ENCODE measurements around the gene PARP11.

The PARP11 gene

DNA sequence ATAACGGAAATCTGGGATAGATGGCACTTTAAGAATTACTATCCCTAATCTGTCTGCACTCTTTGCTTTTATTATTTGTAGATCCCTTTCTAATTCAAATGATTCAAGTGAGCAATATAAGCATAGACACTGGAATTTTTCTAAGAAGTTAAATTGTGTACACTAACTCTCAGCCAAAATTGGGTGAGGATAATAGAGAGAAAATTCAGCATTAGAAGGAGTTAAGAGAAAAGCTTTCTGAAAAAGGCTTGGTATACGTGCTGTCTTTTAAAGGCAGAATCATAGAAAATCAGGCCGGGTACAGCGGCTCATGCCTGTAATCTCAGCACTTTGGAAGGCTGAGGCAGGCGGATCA is 63.2 kb downstream of the PARP11 start:
- Histone ChIP-seq H3K9ac (ENCODE audit: low read length in 5 of 5) (no peak overlapping the region), H3K27ac (ENCODE audit: low read depth, low read length) (no peak overlapping the region), H3K36me3 (ENCODE audit: control insufficient read depth in 5 of 5, insufficient read depth in 5 of 5, low read length in 5 of 5) (peaks cover 9 to 37% (median 23%) of the 10 kb centered on the region in 5 donors), H3K27me3 (ENCODE audit: control insufficient read depth in 5 of 5, insufficient read depth in 4 of 5, low read length in 5 of 5) (no peaks in the 10 kb centered on the region), H3K4me1 (ENCODE audit: control insufficient read depth in 5 of 5, insufficient read depth in 5 of 5, low read length in 5 of 5) (no peaks in the 10 kb centered on the region), H3K4me3 (ENCODE audit: low read depth in 1 of 5, low read length in 5 of 5) (no peak overlapping the region), H3K9me3 (ENCODE audit: control insufficient read depth in 5 of 5, low read length in 5 of 5) (no peaks in the 10 kb centered on the region)

DNA sequence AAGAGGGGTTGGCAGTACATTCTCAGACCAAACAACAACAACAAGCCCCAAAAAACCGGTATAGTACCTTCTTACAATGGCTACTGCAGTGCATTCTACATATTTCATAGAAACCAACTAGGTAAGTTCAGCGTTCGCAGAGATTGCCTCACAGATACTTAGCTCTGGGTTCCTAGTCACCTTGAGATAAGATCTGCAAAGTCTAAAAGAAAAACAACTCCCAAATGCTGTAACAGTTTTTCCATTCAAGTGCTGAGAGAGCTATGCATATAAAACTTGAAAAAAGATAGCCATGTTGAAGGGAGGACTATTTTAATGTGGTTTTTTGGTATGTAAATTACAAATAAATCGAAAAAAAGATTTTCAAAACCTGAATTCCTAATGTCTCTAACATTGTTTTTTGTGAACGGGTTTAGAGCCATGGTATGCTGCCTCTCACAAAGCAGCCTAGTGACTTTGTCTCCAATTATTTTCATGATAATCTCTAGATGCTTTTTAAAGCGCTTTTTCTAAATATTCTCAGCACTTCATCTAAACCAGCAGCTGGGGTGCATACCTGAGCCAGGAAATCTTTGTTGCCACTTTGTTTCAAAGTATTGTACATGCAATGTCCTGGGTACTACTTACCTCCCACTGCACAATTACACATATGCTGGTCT is 63.7 kb downstream of the PARP11 start:
- Histone ChIP-seq H3K36me3 (ENCODE audit: control insufficient read depth in 5 of 5, insufficient read depth in 5 of 5, low read length in 5 of 5) (peaks cover 9 to 36% (median 23%) of the 10 kb centered on the region in 5 donors), H3K27ac (ENCODE audit: low read depth, low read length) (no peak overlapping the region), H3K4me3 (ENCODE audit: low read depth in 1 of 5, low read length in 5 of 5) (no peak overlapping the region), H3K9me3 (ENCODE audit: control insufficient read depth in 5 of 5, low read length in 5 of 5) (no peaks in the 10 kb centered on the region), H3K9ac (ENCODE audit: low read length in 5 of 5) (no peak overlapping the region), H3K27me3 (ENCODE audit: control insufficient read depth in 5 of 5, insufficient read depth in 4 of 5, low read length in 5 of 5) (no peaks in the 10 kb centered on the region), H3K4me1 (ENCODE audit: control insufficient read depth in 5 of 5, insufficient read depth in 5 of 5, low read length in 5 of 5) (no peaks in the 10 kb centered on the region)

DNA sequence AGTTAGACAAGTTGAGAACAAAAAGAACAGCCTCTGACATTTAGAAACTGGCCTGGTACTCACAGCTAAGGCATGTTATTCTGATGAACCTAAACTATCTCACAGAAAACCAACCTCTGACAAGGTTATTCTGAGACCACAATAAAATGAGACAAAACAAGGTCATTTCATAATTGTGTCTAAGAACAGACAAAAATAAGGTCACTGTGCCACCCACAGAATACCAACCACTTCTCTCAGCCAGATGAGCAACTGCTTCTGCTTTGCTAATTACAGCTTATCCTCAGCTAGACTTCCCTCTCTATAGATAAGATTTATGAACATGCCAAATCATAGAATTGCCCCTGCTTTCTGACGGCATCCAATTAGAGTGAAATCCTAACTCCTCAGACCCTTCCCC is 68.1 kb downstream of the PARP11 start:
- Histone ChIP-seq H3K4me1 (ENCODE audit: control insufficient read depth in 5 of 5, insufficient read depth in 5 of 5, low read length in 5 of 5) (no peaks in the 10 kb centered on the region), H3K9me3 (ENCODE audit: control insufficient read depth in 5 of 5, low read length in 5 of 5) (no peaks in the 10 kb centered on the region), H3K4me3 (ENCODE audit: low read depth in 1 of 5, low read length in 5 of 5) (no peak overlapping the region), H3K9ac (ENCODE audit: low read length in 5 of 5) (no peak overlapping the region), H3K27ac (ENCODE audit: low read depth, low read length) (no peak overlapping the region), H3K27me3 (ENCODE audit: control insufficient read depth in 5 of 5, insufficient read depth in 4 of 5, low read length in 5 of 5) (no peaks in the 10 kb centered on the region), H3K36me3 (ENCODE audit: control insufficient read depth in 5 of 5, insufficient read depth in 5 of 5, low read length in 5 of 5) (peaks cover 9 to 30% (median 12%) of the 10 kb centered on the region in 5 donors)

DNA sequence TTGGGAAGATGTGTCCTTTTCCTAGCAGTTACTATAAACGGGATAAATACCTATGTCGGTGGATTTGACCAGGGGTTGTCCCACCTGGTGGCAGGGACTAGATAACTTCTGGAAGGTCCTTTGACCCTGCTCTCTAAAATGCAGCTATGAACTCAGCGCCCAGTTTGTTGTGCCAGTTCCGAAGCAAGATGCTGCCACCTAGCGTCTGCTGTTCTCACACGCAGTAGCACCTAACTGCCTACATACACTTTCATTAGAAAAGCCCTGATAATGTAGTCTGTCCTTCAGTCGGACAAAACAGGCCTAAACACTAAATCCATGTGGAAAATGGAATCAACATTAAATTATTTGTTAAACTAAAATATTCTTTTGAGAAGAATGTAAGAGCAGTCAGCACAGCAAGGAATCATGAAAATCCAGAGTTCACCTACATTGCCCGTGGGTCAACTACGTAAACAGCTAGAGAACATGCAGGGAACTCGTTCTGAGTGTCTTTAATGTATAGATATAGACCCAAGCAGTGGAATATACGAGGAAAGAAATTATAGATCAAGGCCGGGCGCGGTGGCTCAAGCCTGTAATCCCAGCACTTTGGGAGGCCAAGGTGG is 69.2 kb downstream of the PARP11 start:
- no peaks in the 10 kb centered on the region for H3K4me1 ChIP-seq (ENCODE audit: control insufficient read depth in 5 of 5, insufficient read depth in 5 of 5, low read length in 5 of 5)
- H3K27ac ChIP-seq (ENCODE audit: low read depth, low read length), result no peak overlapping the region
- H3K9ac ChIP-seq (ENCODE audit: low read length in 5 of 5), result no peak overlapping the region
- no peaks in the 10 kb centered on the region for H3K27me3 ChIP-seq (ENCODE audit: control insufficient read depth in 5 of 5, insufficient read depth in 4 of 5, low read length in 5 of 5)
- peaks cover 9 to 30% (median 12%) of the 10 kb centered on the region in 5 donors for H3K36me3 ChIP-seq (ENCODE audit: control insufficient read depth in 5 of 5, insufficient read depth in 5 of 5, low read length in 5 of 5)
- no peaks in the 10 kb centered on the region for H3K9me3 ChIP-seq (ENCODE audit: control insufficient read depth in 5 of 5, low read length in 5 of 5)
- no peak overlapping the region for H3K4me3 ChIP-seq (ENCODE audit: low read depth in 1 of 5, low read length in 5 of 5)

DNA sequence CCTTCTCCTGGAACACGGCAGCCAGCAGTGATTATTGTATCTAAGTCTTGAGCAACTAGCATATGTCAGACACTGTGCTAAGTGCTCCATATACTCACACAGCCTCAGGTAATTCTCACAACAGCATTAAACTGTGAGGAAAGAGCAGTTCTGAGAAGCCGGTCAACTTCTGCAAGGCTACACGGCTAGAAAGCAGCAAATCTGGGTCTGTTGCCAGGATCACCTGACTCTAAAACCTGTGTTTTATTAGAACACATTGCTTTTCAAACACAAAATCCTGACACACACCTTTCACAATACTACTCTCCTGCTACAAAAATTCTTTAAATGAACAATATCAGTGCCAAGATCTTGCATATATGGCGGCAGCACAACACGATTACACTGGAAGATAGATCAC is 70.5 kb downstream of the PARP11 start:
- H3K27me3 ChIP-seq (ENCODE audit: control insufficient read depth in 5 of 5, insufficient read depth in 4 of 5, low read length in 5 of 5), result no peaks in the 10 kb centered on the region
- no peaks in the 10 kb centered on the region for H3K9me3 ChIP-seq (ENCODE audit: control insufficient read depth in 5 of 5, low read length in 5 of 5)
- H3K9ac ChIP-seq (ENCODE audit: low read length in 5 of 5), result no peak overlapping the region
- H3K36me3 ChIP-seq (ENCODE audit: control insufficient read depth in 5 of 5, insufficient read depth in 5 of 5, low read length in 5 of 5), result peaks cover 5 to 25% (median 12%) of the 10 kb centered on the region in 5 donors
- H3K4me1 ChIP-seq (ENCODE audit: control insufficient read depth in 5 of 5, insufficient read depth in 5 of 5, low read length in 5 of 5), result no peaks in the 10 kb centered on the region
- no peak overlapping the region for H3K27ac ChIP-seq (ENCODE audit: low read depth, low read length)
- H3K4me3 ChIP-seq (ENCODE audit: low read depth in 1 of 5, low read length in 5 of 5), result no peak overlapping the region

DNA sequence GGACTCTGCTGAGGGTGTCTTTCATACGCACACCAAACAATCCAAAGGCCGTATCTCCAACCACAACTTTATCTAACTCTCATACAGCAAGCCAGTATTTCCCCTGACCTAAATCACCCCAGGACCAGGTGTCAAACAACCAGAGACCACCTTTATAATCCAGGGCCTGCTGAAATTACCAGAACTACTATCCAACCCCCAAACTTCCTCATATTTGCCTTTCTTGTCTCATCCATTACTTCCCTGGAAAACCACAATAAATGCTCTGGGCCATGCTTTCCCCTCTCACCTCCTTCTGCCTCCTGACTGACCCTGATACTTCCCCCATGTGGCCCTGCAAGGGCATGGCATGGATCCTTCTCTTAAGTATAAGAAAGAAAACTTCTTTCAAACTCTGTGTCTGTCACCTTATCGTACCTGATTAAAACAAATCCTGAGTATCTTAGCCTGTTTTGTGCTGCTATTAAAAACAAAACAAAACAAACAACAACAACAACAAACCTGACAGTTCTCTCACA is 75.6 kb downstream of the PARP11 start:
- no peak overlapping the region for H3K4me3 ChIP-seq (ENCODE audit: low read depth in 1 of 5, low read length in 5 of 5)
- peaks cover 0 to 8% (median 0%) of the 10 kb centered on the region in 5 donors for H3K36me3 ChIP-seq (ENCODE audit: control insufficient read depth in 5 of 5, insufficient read depth in 5 of 5, low read length in 5 of 5)
- H3K9me3 ChIP-seq (ENCODE audit: control insufficient read depth in 5 of 5, low read length in 5 of 5), result no peaks in the 10 kb centered on the region
- H3K27me3 ChIP-seq (ENCODE audit: control insufficient read depth in 5 of 5, insufficient read depth in 4 of 5, low read length in 5 of 5), result no peaks in the 10 kb centered on the region
- H3K4me1 ChIP-seq (ENCODE audit: control insufficient read depth in 5 of 5, insufficient read depth in 5 of 5, low read length in 5 of 5), result no peaks in the 10 kb centered on the region
- H3K9ac ChIP-seq (ENCODE audit: low read length in 5 of 5), result no peak overlapping the region
- no peak overlapping the region for H3K27ac ChIP-seq (ENCODE audit: low read depth, low read length)

DNA sequence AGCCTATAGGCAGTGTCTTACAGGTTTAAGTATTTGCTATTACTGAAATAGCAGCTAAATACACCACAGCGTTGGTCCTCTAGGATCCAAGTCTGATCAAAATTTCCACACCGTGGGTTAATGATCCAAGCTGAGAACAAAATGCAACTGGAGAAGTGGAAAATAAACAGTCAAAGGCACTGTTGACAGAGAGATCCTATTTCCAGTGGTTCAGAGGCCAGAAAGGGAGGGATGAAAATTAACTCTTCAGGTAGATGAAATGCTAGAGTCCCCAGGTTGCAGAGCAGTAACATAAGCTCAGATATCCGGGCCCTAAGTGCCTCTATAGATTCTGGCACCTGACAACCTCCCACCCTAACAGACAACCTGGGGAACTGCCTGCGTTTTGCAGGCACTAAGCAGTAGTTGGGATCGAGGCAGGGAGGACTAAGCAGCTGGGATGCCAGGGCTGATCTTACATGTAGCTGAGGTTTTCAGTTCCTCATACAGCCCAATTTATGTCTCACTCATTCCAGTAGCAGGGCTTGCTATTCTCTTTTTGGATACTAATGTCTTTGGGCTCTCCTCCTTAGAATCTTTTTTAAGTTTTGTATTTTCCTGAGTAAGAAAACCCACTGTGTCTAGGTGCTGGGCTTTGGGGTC is 77.6 kb downstream of the PARP11 start:
- Histone ChIP-seq H3K4me3 (ENCODE audit: low read depth in 1 of 5, low read length in 5 of 5) (no peak overlapping the region), H3K9me3 (ENCODE audit: control insufficient read depth in 5 of 5, low read length in 5 of 5) (no peaks in the 10 kb centered on the region), H3K27me3 (ENCODE audit: control insufficient read depth in 5 of 5, insufficient read depth in 4 of 5, low read length in 5 of 5) (no peaks in the 10 kb centered on the region), H3K4me1 (ENCODE audit: control insufficient read depth in 5 of 5, insufficient read depth in 5 of 5, low read length in 5 of 5) (no peaks in the 10 kb centered on the region), H3K36me3 (ENCODE audit: control insufficient read depth in 5 of 5, insufficient read depth in 5 of 5, low read length in 5 of 5) (peaks cover 0 to 8% (median 0%) of the 10 kb centered on the region in 5 donors), H3K9ac (ENCODE audit: low read length in 5 of 5) (no peak overlapping the region), H3K27ac (ENCODE audit: low read depth, low read length) (no peak overlapping the region)

DNA sequence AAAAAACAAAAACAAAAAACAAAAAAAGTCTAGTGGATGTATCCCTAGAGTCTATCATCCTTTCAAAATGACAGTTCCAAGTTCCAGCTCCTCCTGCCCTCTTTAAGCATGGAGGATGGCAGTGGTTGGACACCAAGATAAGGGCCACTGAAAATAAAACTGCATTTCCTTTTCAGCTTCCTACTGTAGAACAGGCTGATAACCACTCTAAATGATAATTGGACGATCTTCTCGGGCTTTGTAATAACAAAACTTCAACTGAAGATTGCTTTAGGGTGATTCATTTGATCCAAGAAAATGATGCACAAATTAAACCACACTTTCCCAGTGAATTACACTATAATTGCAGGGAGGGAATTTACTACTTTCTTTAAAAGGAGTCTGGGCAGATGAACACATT is 78.1 kb downstream of the PARP11 start:
- H3K27me3 ChIP-seq (ENCODE audit: control insufficient read depth in 5 of 5, insufficient read depth in 4 of 5, low read length in 5 of 5), result no peaks in the 10 kb centered on the region
- no peak overlapping the region for H3K4me3 ChIP-seq (ENCODE audit: low read depth in 1 of 5, low read length in 5 of 5)
- no peak overlapping the region for H3K27ac ChIP-seq (ENCODE audit: low read depth, low read length)
- H3K9ac ChIP-seq (ENCODE audit: low read length in 5 of 5), result no peak overlapping the region
- H3K36me3 ChIP-seq (ENCODE audit: control insufficient read depth in 5 of 5, insufficient read depth in 5 of 5, low read length in 5 of 5), result peaks cover 0 to 8% (median 0%) of the 10 kb centered on the region in 5 donors
- H3K9me3 ChIP-seq (ENCODE audit: control insufficient read depth in 5 of 5, low read length in 5 of 5), result no peaks in the 10 kb centered on the region
- no peaks in the 10 kb centered on the region for H3K4me1 ChIP-seq (ENCODE audit: control insufficient read depth in 5 of 5, insufficient read depth in 5 of 5, low read length in 5 of 5)

DNA sequence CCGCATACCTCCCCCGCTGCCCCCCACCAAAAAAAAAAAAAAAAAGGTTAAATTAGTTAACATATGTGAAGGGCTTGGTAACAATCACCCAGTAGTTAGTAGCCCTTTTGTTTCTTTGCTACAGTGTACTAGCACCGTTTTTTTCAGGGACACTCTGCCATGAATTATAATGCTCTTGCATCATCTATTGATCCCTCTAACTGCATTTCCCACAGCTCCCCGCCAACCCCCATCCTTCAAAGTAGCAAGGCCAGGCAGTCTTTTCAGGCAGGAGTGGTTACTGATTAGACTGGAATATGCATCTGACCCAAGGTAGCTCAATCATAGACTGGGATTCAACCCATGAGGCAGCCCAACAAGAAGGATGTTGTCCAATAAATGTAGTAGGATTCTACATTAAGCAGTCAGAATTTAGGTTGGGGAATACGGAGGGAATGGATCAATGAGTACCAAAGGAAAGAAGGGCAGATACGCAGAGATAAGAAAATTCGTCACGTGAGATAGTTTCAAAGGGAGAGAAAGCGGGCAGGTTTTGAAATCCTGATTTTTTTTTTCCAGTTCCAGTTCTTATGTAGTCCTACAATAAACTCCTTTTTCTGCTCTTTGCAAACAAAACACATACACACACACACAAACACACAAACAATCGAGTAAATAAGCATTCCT is 80.4 kb downstream of the PARP11 start:
- Histone ChIP-seq H3K27ac (ENCODE audit: low read depth, low read length) (no peak overlapping the region), H3K36me3 (ENCODE audit: control insufficient read depth in 5 of 5, insufficient read depth in 5 of 5, low read length in 5 of 5) (peaks cover 0 to 4% (median 0%) of the 10 kb centered on the region in 5 donors), H3K9ac (ENCODE audit: low read length in 5 of 5) (no peak overlapping the region), H3K27me3 (ENCODE audit: control insufficient read depth in 5 of 5, insufficient read depth in 4 of 5, low read length in 5 of 5) (no peaks in the 10 kb centered on the region), H3K4me1 (ENCODE audit: control insufficient read depth in 5 of 5, insufficient read depth in 5 of 5, low read length in 5 of 5) (no peaks in the 10 kb centered on the region), H3K4me3 (ENCODE audit: low read depth in 1 of 5, low read length in 5 of 5) (no peak overlapping the region), H3K9me3 (ENCODE audit: control insufficient read depth in 5 of 5, low read length in 5 of 5) (peaks cover 0 to 3% (median 0%) of the 10 kb centered on the region in 5 donors)
